ENCODE results near the gene MSH3.

DNA sequence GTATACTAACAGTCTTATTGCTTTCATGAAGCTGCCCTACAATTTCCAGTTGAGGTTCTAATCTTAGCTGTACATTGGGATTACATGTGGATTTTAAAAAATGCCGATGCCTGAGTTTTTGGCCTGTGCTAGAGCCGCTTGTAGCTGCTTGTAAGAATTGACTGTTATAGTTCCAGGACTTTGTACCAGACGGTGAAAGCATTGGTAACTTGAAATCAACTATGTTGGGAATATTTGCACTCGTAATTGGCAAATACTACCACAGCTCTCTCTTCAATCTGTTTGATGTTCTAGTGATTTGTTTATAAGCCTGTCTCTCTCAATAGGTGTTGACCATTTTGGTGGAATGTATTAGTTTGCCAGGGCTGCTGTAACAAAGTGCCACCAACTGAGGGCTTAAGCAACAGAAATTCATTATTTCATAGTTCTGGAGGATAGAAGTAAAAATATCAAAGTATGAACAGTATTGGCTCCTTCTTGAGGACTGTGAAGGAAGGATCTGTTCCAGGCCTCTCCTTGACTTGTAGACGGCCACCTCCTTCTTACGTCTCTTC lies 50.8 kb downstream of the MSH3 start:
- TF ChIP-seq, protein P1, sequence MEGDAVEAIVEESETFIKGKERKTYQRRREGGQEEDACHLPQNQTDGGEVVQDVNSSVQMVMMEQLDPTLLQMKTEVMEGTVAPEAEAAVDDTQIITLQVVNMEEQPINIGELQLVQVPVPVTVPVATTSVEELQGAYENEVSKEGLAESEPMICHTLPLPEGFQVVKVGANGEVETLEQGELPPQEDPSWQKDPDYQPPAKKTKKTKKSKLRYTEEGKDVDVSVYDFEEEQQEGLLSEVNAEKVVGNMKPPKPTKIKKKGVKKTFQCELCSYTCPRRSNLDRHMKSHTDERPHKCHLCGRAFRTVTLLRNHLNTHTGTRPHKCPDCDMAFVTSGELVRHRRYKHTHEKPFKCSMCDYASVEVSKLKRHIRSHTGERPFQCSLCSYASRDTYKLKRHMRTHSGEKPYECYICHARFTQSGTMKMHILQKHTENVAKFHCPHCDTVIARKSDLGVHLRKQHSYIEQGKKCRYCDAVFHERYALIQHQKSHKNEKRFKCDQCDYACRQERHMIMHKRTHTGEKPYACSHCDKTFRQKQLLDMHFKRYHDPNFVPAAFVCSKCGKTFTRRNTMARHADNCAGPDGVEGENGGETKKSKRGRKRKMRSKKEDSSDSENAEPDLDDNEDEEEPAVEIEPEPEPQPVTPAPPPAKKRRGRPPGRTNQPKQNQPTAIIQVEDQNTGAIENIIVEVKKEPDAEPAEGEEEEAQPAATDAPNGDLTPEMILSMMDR (IDR thresholded peaks at IDR 0.05) = no peak
- TF ChIP-seq POLR2A (IDR thresholded peaks at IDR 0.05) = no peak
